Measurements from ENCODE around the gene GRK3. TPM values are rescaled to one million over a fixed set of nuclear protein-coding genes. Genes with fewer than 3 reads are reported as not detected.
A peak's percentile ranks its signal among the peaks of the same experiment; 100 is the strongest.

Gene GRK3
- total and polyA plus RNA-seq, 10 of the 15 experiments (the other 5 are each of a cell fraction or from before 2014, with no cell fraction given), result 3.1 to 35.1 (median 14.7) TPM

GRCh38 chr22:25623310-25623734 is 58.8 kb downstream of the GRK3 start (continued):
- no peak for TF ChIP-seq NFXL1 (IDR thresholded peaks at IDR 0.05; ENCODE audit: borderline replicate concordance)
- no peak for TF ChIP-seq FOXK2 (IDR thresholded peaks at IDR 0.05)
- TF ChIP-seq RB1 (IDR thresholded peaks at IDR 0.05; ENCODE audit: borderline replicate concordance), result no peak
- peak; percentile 96 for TF ChIP-seq RUNX3 (IDR thresholded peaks at IDR 0.05; ENCODE audit: low read length)
- peak; percentile 74; the same call in 1 of the 2 replicates for TF ChIP-seq CBFB (IDR thresholded peaks at IDR 0.05; ENCODE audit: low read depth)
- TF ChIP-seq MLLT1 (IDR thresholded peaks at IDR 0.05), result peak; percentile 58; the same call in 1 of the 2 replicates
- no peak for TF ChIP-seq PAX8 (IDR thresholded peaks at IDR 0.05)
- TF ChIP-seq, protein P1, sequence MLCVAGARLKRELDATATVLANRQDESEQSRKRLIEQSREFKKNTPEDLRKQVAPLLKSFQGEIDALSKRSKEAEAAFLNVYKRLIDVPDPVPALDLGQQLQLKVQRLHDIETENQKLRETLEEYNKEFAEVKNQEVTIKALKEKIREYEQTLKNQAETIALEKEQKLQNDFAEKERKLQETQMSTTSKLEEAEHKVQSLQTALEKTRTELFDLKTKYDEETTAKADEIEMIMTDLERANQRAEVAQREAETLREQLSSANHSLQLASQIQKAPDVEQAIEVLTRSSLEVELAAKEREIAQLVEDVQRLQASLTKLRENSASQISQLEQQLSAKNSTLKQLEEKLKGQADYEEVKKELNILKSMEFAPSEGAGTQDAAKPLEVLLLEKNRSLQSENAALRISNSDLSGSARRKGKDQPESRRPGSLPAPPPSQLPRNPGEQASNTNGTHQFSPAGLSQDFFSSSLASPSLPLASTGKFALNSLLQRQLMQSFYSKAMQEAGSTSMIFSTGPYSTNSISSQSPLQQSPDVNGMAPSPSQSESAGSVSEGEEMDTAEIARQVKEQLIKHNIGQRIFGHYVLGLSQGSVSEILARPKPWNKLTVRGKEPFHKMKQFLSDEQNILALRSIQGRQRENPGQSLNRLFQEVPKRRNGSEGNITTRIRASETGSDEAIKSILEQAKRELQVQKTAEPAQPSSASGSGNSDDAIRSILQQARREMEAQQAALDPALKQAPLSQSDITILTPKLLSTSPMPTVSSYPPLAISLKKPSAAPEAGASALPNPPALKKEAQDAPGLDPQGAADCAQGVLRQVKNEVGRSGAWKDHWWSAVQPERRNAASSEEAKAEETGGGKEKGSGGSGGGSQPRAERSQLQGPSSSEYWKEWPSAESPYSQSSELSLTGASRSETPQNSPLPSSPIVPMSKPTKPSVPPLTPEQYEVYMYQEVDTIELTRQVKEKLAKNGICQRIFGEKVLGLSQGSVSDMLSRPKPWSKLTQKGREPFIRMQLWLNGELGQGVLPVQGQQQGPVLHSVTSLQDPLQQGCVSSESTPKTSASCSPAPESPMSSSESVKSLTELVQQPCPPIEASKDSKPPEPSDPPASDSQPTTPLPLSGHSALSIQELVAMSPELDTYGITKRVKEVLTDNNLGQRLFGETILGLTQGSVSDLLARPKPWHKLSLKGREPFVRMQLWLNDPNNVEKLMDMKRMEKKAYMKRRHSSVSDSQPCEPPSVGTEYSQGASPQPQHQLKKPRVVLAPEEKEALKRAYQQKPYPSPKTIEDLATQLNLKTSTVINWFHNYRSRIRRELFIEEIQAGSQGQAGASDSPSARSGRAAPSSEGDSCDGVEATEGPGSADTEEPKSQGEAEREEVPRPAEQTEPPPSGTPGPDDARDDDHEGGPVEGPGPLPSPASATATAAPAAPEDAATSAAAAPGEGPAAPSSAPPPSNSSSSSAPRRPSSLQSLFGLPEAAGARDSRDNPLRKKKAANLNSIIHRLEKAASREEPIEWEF (IDR thresholded peaks at IDR 0.05; ENCODE audit: insufficient replicate concordance, low read depth, low read length), result no peak
- TF ChIP-seq SRF (IDR thresholded peaks at IDR 0.05; ENCODE audit: low read depth in 2 of 2, low read length in 2 of 2), result no peak
- TF ChIP-seq, protein P2, sequence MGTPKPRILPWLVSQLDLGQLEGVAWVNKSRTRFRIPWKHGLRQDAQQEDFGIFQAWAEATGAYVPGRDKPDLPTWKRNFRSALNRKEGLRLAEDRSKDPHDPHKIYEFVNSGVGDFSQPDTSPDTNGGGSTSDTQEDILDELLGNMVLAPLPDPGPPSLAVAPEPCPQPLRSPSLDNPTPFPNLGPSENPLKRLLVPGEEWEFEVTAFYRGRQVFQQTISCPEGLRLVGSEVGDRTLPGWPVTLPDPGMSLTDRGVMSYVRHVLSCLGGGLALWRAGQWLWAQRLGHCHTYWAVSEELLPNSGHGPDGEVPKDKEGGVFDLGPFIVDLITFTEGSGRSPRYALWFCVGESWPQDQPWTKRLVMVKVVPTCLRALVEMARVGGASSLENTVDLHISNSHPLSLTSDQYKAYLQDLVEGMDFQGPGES (IDR thresholded peaks at IDR 0.05), result no peak
- TF ChIP-seq ZSCAN29 (IDR thresholded peaks at IDR 0.05), result no peak
- TF ChIP-seq HDAC6 (IDR thresholded peaks at IDR 0.05; ENCODE audit: unreplicated experiment), result no peak
- TF ChIP-seq, protein P3, sequence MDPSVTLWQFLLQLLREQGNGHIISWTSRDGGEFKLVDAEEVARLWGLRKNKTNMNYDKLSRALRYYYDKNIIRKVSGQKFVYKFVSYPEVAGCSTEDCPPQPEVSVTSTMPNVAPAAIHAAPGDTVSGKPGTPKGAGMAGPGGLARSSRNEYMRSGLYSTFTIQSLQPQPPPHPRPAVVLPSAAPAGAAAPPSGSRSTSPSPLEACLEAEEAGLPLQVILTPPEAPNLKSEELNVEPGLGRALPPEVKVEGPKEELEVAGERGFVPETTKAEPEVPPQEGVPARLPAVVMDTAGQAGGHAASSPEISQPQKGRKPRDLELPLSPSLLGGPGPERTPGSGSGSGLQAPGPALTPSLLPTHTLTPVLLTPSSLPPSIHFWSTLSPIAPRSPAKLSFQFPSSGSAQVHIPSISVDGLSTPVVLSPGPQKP (IDR thresholded peaks at IDR 0.05; ENCODE audit: low read depth, low read length), result no peak
- TF ChIP-seq, protein P4, sequence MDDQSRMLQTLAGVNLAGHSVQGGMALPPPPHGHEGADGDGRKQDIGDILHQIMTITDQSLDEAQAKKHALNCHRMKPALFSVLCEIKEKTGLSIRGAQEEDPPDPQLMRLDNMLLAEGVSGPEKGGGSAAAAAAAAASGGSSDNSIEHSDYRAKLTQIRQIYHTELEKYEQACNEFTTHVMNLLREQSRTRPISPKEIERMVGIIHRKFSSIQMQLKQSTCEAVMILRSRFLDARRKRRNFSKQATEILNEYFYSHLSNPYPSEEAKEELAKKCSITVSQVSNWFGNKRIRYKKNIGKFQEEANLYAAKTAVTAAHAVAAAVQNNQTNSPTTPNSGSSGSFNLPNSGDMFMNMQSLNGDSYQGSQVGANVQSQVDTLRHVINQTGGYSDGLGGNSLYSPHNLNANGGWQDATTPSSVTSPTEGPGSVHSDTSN (IDR thresholded peaks at IDR 0.05; ENCODE audit: insufficient replicate concordance, low read depth, low read length), result no peak
- no peak for TF ChIP-seq RBBP5 (conservative IDR thresholded peaks at IDR 0.05)
- no peak for TF ChIP-seq SREBF1 (IDR thresholded peaks at IDR 0.05; ENCODE audit: low read length)
- TF ChIP-seq, protein P5, sequence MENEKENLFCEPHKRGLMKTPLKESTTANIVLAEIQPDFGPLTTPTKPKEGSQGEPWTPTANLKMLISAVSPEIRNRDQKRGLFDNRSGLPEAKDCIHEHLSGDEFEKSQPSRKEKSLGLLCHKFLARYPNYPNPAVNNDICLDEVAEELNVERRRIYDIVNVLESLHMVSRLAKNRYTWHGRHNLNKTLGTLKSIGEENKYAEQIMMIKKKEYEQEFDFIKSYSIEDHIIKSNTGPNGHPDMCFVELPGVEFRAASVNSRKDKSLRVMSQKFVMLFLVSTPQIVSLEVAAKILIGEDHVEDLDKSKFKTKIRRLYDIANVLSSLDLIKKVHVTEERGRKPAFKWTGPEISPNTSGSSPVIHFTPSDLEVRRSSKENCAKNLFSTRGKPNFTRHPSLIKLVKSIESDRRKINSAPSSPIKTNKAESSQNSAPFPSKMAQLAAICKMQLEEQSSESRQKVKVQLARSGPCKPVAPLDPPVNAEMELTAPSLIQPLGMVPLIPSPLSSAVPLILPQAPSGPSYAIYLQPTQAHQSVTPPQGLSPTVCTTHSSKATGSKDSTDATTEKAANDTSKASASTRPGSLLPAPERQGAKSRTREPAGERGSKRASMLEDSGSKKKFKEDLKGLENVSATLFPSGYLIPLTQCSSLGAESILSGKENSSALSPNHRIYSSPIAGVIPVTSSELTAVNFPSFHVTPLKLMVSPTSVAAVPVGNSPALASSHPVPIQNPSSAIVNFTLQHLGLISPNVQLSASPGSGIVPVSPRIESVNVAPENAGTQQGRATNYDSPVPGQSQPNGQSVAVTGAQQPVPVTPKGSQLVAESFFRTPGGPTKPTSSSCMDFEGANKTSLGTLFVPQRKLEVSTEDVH (IDR thresholded peaks at IDR 0.05; ENCODE audit: low read depth, partially characterized antibody), result no peak
- no peak for TF ChIP-seq NRF1 (conservative IDR thresholded peaks at IDR 0.05; ENCODE audit: low read depth, low read length)
- no peak for TF ChIP-seq CHD4 (IDR thresholded peaks at IDR 0.05)

Measured in GM12878 (cell line).